K562 (cell line): Measurements from ENCODE around the gene AIFM3. TPM values are rescaled to one million over a fixed set of nuclear protein-coding genes. Genes with fewer than 3 reads are reported as not detected.

ENCODE experiments used
- DMBX1 ChIP-seq: fragments of 250-450 bp; sonication (Bioruptor Pico); IDR thresholded peaks from 2 replicates; pipeline ENCODE4 v1.8.0; 2022; ENCODE audit warnings: inconsistent platforms, mild to moderate bottlenecking, moderate library complexity, borderline replicate concordance
- E2F3 ChIP-seq: fragments of 250-450 bp; sonication (Bioruptor Pico); IDR thresholded peaks from 2 replicates; pipeline ENCODE4 v1.4.0; 2020; ENCODE audit warnings: mild to moderate bottlenecking
- EHMT2 ChIP-seq: fragments of 450-650 bp; IDR thresholded peaks from 2 replicates; pipeline ENCODE4 v1.6.1; 2018; ENCODE audit warnings: antibody characterized with exemption
- ELF4 ChIP-seq: fragments of 450-650 bp; formaldehyde crosslinking; IDR thresholded peaks from 2 replicates; pipeline ENCODE4 v1.4.0; 2022; ENCODE audit warnings: missing genetic modification characterization
- EP300 ChIP-seq: IDR thresholded peaks from 2 replicates; pipeline ENCODE4 v1.6.1; 2012; ENCODE audit warnings: low read length, improper control_type of control experiment
- FOXJ2 ChIP-seq: fragments of 200-800 bp; sonication (Bioruptor generic); IDR thresholded peaks from 2 replicates; pipeline ENCODE4 v1.6.1; 2016; ENCODE audit warnings: missing genetic modification characterization, missing compliant biosample characterization
- HDAC8 ChIP-seq: fragments of 450-650 bp; IDR thresholded peaks from 2 replicates; pipeline ENCODE4 v1.6.1; 2016; ENCODE audit warnings: mild to moderate bottlenecking, missing genetic modification characterization, moderate library complexity, missing compliant biosample characterization
- MYBL2 ChIP-seq, 2 experiments: fragments of 450-650 bp in 1 of 2; sonication (generic) in 1 of 2; formaldehyde crosslinking in 1 of 2; IDR thresholded peaks; 2 replicates each; pipeline versions ENCODE4 v1.6.1 to v1.8.1; 2017 to 2022; ENCODE audit warnings: borderline replicate concordance in 1 of 2, inconsistent platforms in 1 of 2, low read depth in 1 of 2, mild to moderate bottlenecking in 1 of 2, missing genetic modification reagents in 1 of 2, moderate library complexity in 1 of 2
- NR4A1 ChIP-seq, 2 experiments: fragments of 250-450 bp in 1 of 2; fragments of 450-650 bp in 1 of 2; sonication (Bioruptor Pico) in 1 of 2; IDR thresholded peaks; 2 replicates each; pipeline versions ENCODE4 v1.4.0 to v1.6.1; 2016 to 2020; ENCODE audit warnings: mild to moderate bottlenecking in 2 of 2, missing compliant biosample characterization in 1 of 2, missing genetic modification characterization in 1 of 2, moderate library complexity in 1 of 2
- RFX5 ChIP-seq: IDR thresholded peaks from 2 replicates; pipeline ENCODE4 v1.6.1; 2011; ENCODE audit warnings: low read depth, mild to moderate bottlenecking, improper control_type of control experiment, low read length
- SMAD3 ChIP-seq: fragments of 450-650 bp; formaldehyde crosslinking; conservative IDR thresholded peaks from 2 replicates; pipeline ENCODE4 v1.4.0; 2020; ENCODE audit warnings: mild to moderate bottlenecking
- TAF7 ChIP-seq: fragments of 450-650 bp; IDR thresholded peaks from 2 replicates; pipeline ENCODE4 v1.6.1; 2016; ENCODE audit warnings: missing genetic modification characterization, missing compliant biosample characterization
- ZNF143 ChIP-seq: sonication (generic); formaldehyde crosslinking; IDR thresholded peaks from 2 replicates; pipeline ENCODE4 v1.9.0; 2022; ENCODE audit warnings: mild to moderate bottlenecking, missing genetic modification reagents
- ZNF174 ChIP-seq: fragments of 250-450 bp; sonication (Bioruptor Pico); IDR thresholded peaks from 2 replicates; pipeline ENCODE4 v1.4.0; 2020; ENCODE audit warnings: mild to moderate bottlenecking
- ZNF431 ChIP-seq: sonication (generic); formaldehyde crosslinking; IDR thresholded peaks from 2 replicates; pipeline ENCODE4 v1.8.0; 2022; ENCODE audit warnings: mild to moderate bottlenecking, missing genetic modification reagents
- polyA plus RNA-seq, 8 experiments: library from polyadenylated mRNA; depleted of rRNA in 4 of 8; stranded (reverse) in 5 of 8; unstranded in 3 of 8; fragments of >200 nt; fragmentation: Nextera tagmentation in 2 of 8; fragmentation: Illumina TruSeq in 1 of 8; extraction: Ambion mirVana in 2 of 8; extraction: Trizol in 1 of 8; gene quantifications; 2 replicates each; pipeline versions ENCODE4 v1.2.1 to v1.2.3, GENCODE V29; 2011 to 2014; ENCODE audit warnings: inconsistent platforms in 1 of 8, missing spikeins in 1 of 8
- total RNA-seq, 7 experiments: library from RNA; depleted of rRNA in 6 of 7; stranded (reverse); fragments of >200 nt in 6 of 7; fragmentation: Illumina TruSeq in 2 of 7; extraction: Trizol in 2 of 7; gene quantifications; 2 replicates each; pipeline versions ENCODE4 v1.2.1 to v1.2.3, GENCODE V29; 2011 to 2021; ENCODE audit warnings: low replicate concordance in 1 of 7
- TF ChIP-seq, protein P1 (sequence below): fragments of 250-450 bp; sonication (Bioruptor Pico); IDR thresholded peaks from 2 replicates; pipeline ENCODE4 v1.4.0; 2020; ENCODE audit warnings: mild to moderate bottlenecking, moderate library complexity
- TF ChIP-seq, protein P2 (sequence below): fragments of 250-450 bp; sonication (Bioruptor Pico); IDR thresholded peaks from 2 replicates; pipeline ENCODE4 v1.4.0; 2020
- TF ChIP-seq, protein P3 (sequence below): IDR thresholded peaks from 2 replicates; pipeline ENCODE4 v1.6.1; 2011; ENCODE audit not compliant: insufficient read length; ENCODE audit errors: extremely low read depth
- TF ChIP-seq, protein P4 (sequence below): fragments of 250-450 bp; sonication (Bioruptor Pico); IDR thresholded peaks from 2 replicates; pipeline ENCODE4 v1.4.0; 2020; ENCODE audit warnings: mild to moderate bottlenecking
- TF ChIP-seq, protein P5 (sequence below): sonication (generic); formaldehyde crosslinking; IDR thresholded peaks from 2 replicates; pipeline ENCODE4 v1.8.0; 2022; ENCODE audit warnings: missing genetic modification reagents, mild to moderate bottlenecking, borderline replicate concordance

Gene AIFM3
- total and polyA plus RNA-seq, 9 of the 15 experiments (the other 6 are each of a cell fraction or from before 2014, with no cell fraction given), result 0.03 to 0.20 (median 0.07) TPM; not detected in 1

DNA sequence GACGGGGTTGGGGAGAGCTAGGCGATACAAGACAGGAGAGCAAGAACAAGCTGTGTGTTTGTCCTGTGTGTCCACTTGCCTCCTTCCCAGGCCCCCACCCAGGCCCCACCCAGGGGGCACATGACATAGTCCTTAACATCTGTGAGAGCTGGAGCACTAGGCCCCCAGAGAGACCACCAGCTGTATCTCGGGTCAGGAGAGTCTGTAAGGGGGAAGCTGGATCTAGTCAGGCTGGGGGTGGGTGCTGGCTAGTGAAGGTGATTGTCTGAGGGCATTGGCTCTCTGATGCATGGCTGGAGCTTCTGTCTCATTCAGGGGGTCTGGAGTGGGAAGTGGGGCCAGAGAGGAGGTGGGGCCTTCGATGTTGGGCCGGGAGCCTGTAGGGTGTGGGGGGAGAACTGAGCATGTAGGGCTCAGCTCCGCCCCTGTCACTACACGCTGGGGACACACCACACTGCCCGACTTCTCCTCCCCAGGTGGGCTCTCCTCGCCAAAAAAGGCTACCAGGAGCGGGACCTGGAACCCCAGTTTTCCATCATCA, 48.5 kb downstream of the AIFM3 start (continued):
- TF ChIP-seq, protein P1, sequence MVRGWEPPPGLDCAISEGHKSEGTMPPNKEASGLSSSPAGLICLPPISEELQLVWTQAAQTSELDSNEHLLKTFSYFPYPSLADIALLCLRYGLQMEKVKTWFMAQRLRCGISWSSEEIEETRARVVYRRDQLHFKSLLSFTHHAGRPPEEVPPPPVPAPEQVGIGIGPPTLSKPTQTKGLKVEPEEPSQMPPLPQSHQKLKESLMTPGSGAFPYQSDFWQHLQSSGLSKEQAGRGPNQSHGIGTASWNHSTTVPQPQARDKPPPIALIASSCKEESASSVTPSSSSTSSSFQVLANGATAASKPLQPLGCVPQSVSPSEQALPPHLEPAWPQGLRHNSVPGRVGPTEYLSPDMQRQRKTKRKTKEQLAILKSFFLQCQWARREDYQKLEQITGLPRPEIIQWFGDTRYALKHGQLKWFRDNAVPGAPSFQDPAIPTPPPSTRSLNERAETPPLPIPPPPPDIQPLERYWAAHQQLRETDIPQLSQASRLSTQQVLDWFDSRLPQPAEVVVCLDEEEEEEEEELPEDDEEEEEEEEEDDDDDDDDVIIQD (CRISPR knock-in tag), result 0 out of 2 replicates have a peak, but pooled peaks have one; percentile 62
- peak; percentile 33; the same call in 1 of the 2 replicates for TF ChIP-seq DMBX1 (CRISPR knock-in tag)
- no peak for TF ChIP-seq ZNF431
- TF ChIP-seq HDAC8 (tag), result peak; percentile 21; the same call in 1 of the 2 replicates
- TF ChIP-seq, protein P2, sequence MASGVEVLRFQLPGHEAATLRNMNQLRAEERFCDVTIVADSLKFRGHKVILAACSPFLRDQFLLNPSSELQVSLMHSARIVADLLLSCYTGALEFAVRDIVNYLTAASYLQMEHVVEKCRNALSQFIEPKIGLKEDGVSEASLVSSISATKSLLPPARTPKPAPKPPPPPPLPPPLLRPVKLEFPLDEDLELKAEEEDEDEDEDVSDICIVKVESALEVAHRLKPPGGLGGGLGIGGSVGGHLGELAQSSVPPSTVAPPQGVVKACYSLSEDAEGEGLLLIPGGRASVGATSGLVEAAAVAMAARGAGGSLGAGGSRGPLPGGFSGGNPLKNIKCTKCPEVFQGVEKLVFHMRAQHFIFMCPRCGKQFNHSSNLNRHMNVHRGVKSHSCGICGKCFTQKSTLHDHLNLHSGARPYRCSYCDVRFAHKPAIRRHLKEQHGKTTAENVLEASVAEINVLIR (CRISPR knock-in tag), result 0 out of 2 replicates have a peak, but pooled peaks have one; percentile 15
- TF ChIP-seq ZNF174 (CRISPR knock-in tag), result 0 out of 2 replicates have a peak, but pooled peaks have one; percentile 46
- TF ChIP-seq RFX5, result no peak
- peak; percentile 77; the same call in 1 of the 2 replicates for TF ChIP-seq E2F3 (CRISPR knock-in tag)
- TF ChIP-seq SMAD3 (CRISPR knock-in tag), result 0 out of 2 replicates have a peak, but pooled peaks have one; percentile 40
- TF ChIP-seq, protein P3, sequence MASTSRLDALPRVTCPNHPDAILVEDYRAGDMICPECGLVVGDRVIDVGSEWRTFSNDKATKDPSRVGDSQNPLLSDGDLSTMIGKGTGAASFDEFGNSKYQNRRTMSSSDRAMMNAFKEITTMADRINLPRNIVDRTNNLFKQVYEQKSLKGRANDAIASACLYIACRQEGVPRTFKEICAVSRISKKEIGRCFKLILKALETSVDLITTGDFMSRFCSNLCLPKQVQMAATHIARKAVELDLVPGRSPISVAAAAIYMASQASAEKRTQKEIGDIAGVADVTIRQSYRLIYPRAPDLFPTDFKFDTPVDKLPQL, result no peak
- TF ChIP-seq, protein P4, sequence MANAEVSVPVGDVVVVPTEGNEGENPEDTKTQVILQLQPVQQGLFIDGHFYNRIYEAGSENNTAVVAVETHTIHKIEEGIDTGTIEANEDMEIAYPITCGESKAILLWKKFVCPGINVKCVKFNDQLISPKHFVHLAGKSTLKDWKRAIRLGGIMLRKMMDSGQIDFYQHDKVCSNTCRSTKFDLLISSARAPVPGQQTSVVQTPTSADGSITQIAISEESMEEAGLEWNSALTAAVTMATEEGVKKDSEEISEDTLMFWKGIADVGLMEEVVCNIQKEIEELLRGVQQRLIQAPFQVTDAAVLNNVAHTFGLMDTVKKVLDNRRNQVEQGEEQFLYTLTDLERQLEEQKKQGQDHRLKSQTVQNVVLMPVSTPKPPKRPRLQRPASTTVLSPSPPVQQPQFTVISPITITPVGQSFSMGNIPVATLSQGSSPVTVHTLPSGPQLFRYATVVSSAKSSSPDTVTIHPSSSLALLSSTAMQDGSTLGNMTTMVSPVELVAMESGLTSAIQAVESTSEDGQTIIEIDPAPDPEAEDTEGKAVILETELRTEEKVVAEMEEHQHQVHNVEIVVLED (CRISPR knock-in tag), result peak; percentile 33; the same call in 1 of the 2 replicates
- no peak for TF ChIP-seq FOXJ2
- TF ChIP-seq ZNF143 (CRISPR knock-in tag), result no peak
- no peak for TF ChIP-seq MYBL2 (IDR thresholded peaks at IDR 0.05; ENCODE audit: low read depth)
- no peak for TF ChIP-seq MYBL2 (CRISPR knock-in tag; IDR thresholded peaks at IDR 0.05; ENCODE audit: borderline replicate concordance)
- peak; percentile 88 for TF ChIP-seq ELF4 (CRISPR knock-in tag)
- TF ChIP-seq TAF7 (tag), result no peak
- 0 out of 2 replicates have a peak, but pooled peaks have one; percentile 1 for TF ChIP-seq EP300
- no peak for TF ChIP-seq EHMT2
- TF ChIP-seq, protein P5, sequence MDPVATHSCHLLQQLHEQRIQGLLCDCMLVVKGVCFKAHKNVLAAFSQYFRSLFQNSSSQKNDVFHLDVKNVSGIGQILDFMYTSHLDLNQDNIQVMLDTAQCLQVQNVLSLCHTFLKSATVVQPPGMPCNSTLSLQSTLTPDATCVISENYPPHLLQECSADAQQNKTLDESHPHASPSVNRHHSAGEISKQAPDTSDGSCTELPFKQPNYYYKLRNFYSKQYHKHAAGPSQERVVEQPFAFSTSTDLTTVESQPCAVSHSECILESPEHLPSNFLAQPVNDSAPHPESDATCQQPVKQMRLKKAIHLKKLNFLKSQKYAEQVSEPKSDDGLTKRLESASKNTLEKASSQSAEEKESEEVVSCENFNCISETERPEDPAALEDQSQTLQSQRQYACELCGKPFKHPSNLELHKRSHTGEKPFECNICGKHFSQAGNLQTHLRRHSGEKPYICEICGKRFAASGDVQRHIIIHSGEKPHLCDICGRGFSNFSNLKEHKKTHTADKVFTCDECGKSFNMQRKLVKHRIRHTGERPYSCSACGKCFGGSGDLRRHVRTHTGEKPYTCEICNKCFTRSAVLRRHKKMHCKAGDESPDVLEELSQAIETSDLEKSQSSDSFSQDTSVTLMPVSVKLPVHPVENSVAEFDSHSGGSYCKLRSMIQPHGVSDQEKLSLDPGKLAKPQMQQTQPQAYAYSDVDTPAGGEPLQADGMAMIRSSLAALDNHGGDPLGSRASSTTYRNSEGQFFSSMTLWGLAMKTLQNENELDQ (CRISPR knock-in tag), result no peak
- TF ChIP-seq NR4A1 (CRISPR knock-in tag; IDR thresholded peaks at IDR 0.05), result peak; percentile 92; the same call in 1 of the 2 replicates
- no peak for TF ChIP-seq NR4A1 (tag; IDR thresholded peaks at IDR 0.05)
